NCI-H1417 treated with DMSO at 0.1 percent for 48 hours (cell line): ENCODE measurements around the gene CMTR2.

Experiments used
- DNase-seq: peaks from one replicate; lab custom pipeline; 2025; lab: John Stamatoyannopoulos, UW

CMTR2 gene

DNA sequence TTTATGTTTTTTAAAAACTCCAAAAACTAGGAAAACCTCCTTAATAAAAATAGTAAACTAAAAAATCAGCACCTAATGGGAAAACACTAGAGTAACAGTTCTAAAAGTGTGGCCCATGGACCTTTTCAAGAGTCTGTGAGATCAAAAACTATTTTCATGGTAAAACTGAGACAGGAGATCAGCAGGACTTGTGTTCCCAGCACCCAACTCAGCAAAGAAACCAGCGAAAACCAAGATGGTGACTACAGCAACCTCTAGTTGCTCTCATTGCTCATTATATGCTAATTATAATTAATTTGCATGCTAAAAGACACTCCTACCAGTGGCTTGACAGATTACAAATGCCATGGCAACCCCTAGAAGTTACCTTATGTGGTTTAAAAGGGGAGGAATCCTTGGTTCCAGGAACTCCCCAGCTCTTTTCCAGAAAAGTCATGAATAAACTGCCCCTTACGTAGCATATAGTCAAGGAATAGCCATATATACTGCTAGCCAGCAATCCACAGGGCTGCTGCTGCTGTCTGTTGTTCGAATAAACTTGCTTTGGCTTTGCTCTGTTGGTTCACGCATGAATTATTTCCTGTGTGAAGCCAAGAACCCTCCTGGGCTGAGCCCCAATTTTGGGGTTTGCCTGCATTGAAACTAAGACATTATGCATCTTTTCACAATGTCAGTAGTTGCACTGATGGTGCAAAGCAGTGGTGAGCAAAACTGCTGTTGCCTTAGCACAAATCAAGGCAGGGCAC, 12.4 kb downstream of the CMTR2 start:
- no peak for DNase-seq

DNA sequence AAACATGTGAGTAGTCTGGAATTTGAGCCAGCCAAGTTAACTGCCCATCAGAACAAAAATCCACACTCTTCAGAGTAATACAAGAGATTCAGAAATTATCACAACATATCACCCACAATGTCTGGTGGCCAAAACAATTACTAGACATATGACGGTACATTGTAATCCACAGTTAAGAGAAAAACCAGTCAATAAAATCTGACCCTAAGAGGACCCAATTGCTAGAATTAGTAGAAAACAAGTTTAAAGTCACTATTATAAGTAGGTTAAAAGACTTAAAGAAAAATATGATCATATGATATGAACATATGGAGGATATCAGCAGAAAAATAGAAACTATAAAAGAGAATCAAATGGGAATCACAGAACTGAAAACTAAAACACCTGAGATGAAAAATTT, 15.8 kb downstream of the CMTR2 start:
- DNase-seq: no peak

DNA sequence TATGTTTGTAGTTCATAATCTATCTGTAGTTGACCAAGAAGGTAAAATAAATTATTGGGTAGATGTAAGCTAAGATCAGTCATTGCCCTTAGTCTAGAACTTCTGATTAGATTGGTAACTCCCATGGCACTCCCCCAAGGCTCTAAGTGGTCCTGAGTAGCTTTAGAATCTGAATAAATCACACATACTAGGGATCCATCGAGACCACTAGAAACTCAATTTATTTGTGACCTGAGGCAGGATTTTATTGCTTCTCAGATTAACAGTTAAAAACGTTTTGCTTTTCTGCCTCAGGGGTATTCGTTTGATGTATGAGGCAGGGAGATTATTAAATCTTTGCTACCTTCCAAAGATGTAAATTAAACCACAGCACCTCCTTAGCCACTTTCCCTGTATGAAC, 24.9 kb downstream of the CMTR2 start:
- DNase-seq: no peak

DNA sequence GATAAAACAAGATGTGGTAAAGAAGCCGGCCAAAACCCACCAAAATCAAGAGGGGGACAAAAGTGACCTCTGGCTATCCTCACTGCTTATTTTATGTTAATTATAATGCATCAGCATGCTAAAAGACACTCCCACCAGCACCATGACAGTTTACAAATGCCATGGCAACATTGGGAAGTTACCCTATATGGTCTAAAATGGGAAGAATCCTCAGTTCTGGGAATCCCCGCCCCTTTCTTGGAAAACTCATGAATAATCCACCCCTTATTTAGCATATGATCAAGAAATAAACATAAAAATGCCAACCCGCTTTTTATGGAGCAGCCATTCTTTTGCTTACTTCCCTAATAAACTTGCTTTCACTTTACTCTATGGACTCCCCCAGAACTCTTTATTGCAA, 25.6 kb downstream of the CMTR2 start:
- no peak for DNase-seq

DNA sequence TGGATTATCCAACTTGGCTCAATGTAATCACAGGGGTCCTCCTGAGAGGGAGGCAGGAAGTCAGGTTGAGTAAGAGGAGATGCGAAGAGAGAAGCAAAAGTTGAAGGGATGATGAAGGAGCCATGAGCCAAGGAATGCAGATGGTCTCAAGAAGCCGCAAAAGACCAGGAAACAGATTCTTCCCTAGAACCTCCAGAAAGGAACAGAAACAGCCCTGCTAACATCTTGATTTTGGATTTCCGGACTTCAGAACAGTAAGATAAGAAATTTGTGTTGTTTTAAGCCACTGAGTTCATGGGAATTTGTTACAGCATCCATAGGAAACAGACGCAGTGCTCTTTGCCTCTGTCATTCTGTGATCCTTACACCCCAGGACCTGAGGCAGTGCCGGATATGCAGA, 26.8 kb downstream of the CMTR2 start:
- no peak for DNase-seq

DNA sequence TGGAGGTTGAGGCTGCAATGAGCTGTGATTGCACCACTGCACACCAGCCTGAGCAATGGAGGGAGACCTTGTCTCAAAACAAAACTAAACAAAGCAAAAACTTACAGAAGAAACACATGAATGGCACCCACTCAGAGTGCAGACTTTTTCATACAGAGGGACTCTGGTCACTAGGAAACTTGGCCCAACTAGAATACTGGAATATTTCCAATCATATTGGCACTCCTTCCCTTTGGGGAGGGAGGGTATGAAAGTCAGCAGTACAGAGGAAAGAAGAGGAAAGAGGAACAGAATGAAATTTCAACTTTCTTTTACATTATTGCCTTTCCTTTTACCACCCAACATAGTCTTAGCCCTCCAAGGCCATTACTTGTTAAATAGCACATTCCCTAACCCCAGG, 28.2 kb downstream of the CMTR2 start:
- no peak for DNase-seq

DNA sequence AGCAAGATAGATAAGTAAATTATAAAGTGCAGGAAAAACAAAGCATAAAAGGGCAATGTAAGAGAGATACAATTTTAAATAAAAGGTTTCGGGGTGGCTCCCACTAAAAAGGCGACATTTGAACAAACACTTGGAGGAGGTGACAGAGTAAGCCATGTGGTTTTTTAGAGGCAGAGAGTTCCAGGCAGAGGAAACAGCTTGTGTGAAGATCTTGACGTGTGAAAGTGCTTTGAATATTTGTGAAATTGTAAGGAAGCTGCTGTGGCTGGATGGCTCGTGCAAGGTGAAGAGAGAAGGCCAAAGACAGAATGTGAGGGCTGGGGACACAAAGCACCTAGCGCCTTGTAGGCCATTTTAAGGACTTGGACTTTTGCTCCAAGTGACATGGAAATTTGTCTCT, 30.1 kb downstream of the CMTR2 start:
- no peak for DNase-seq

DNA sequence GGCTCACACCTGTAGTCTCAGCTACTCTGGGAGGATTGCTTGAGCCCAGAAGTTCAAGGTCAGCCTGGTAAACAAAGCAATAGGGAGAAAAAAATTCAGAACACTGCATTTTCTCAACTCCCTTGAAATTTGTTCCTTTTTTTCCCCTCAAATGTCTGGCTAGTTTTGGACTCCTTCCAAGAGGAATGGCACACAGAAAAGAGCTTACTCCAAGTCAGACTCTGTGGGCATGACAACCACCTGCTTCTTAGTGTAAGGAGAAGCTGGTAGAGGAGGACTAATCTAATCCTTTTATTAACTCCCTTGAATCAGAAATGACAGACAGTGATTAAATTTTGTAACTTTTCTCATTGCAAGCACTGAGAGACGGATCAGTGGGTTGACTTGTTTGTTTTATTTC, 30.8 kb downstream of the CMTR2 start:
- no peak for DNase-seq

DNA sequence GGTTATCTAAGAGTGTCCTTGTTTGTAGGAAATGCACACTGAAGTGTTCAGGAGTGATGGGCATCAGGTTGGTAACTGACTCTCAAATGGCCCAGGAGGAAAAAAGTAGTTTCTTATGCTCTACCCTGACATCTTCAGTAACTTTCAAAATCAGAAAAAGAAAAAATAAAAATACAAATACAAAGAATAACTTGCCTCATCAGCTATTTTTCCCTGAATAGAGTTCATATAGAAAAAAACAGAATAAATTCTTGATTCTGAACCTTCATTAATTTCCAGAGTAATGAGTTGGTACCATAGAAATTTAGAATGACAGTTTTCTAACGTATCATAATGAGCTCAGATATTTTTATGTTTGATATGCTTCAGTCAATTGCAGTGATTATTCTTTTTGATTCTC, 31.4 kb downstream of the CMTR2 start:
- DNase-seq: no peak

DNA sequence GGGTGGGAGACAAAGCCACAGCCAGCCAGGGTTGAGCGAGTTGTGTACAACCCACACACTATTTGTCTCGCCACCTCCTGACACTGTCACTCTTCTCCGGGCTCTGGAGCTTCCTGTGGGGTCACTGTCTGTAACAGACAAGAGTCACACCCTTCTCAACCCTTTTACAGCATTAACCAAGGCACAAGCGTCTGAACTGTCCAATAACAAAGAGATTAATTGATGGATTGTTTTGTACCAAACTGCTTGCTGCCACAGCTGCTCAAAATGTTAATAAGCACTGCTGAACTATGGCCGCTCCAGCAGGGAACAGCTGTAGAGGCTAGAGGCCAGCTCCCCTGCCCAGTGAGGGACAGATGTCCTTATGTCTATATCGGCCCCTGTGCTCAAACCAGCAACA, 33.5 kb downstream of the CMTR2 start:
- DNase-seq: no peak

DNA sequence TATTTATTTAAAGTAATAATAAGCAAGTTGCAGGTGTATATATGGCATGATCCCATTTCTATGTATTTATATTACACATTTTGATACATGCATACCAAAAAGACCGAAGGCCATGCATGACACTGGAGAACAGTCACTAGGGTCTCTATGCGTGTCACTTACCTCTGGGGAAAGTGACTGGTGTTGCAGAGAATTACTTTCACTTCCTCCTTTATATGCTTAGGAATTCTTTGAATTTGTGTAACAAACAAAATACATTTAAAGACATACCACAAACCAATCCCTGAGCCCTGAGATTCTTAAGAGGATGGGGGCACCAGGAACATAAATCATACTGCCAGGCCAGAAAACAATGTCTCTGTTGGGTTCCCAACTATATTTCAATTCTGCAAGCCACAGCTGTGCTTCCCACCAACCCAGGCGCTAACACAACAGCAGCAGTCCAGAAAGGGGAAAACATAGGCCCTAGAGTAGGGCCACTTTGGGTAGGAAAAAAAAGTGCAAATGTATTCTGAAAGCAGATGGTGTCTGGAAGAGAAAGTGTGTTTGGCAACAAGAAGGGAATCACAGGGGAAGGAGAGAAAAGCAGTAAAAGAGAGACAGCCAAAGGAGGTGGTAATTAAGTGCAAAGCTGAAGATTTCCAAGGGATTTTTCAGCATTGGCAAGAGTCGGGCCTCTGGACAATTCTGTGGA, 34.2 kb downstream of the CMTR2 start:
- no peak for DNase-seq

DNA sequence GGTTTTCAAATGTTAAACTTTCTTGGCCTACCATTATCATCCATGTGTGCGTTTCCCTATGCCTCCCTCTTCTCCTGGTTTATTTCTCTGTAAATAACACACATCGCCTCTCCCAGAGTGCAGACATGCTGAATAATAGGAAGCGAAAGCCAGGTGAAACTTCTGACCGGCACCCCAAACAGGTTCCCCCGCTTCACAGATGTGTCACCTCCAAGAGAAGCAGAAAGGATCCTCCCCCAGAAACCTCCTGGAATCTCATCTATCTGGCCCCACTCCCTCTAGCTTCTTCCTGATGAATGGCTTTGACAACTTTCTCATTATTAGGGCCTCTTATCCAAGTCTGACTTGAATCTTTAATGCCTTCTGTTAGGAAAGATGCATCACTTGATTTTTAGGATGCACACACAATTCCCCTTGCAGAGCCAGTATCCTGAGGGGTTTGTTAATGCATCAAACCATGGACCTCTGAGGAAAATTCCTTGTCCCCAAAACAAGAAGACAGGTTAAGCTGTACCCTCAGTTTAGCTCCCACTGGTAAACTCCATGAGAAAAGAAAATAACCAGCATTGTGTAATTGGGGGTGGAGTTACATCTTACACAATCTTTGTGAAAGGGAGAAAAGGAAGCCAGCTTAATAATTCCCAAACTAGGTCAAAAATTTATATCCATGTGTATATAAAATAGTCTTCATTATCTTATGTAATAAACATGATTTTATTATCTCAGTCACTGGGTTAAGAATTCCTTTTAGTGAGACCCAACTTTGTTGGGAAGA, 38.6 kb downstream of the CMTR2 start:
- DNase-seq: no peak

DNA sequence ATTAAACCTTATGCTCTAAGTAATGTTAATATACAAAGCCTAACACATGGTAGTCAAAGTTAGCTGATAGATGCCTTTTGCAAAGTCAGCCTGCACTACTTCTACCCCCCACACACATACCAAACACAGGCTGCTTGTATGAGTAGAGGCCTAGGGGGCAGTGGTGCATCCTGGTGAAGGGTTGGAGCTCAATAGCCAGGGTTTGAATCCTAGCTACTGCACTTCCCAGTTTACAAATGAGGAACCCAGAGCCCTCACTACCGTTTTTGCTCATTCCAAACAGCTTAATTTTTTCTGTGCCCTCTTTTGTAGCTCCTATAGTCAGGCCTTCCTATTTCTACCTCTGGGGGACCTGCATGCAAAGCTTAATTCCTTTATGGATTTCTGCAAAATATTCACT, 39.8 kb downstream of the CMTR2 start:
- no peak for DNase-seq

DNA sequence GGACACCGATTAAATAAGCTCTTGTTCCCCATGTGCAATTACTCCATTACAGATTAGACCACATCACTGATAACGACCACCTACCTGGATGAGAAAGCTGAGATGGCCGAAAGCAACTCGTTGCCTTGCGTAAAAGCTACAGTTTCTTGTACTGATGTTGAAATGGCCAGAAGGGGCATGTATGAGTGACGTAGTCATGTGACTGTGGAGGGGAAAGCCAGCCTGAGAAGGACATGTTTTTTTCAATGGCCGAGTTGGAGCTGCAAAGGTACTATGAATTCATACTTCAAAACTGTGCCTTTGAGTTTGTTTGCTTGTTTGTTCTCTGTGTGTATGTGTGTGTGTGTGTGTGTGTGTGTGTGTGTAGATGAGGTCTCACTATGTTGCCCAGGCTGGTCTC, 41.7 kb downstream of the CMTR2 start:
- no peak for DNase-seq

DNA sequence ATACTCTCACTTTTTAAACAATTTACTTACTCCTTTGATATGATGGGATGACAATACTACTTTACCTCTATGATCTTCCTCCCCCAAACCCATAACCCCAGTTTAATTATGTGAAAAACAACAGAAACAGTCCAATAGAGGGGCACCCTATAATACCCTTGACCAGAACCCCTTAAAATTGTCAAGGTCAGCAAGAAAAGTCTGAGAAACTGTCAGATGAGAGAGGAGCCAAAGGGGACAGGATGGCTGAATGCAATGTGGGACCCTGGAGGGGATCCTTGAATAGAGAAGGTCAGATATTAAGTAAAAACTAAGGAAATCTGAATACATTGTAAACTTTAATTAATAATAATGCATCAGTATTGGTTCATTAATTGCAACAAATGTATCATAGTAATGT, 42.9 kb downstream of the CMTR2 start:
- no peak for DNase-seq

DNA sequence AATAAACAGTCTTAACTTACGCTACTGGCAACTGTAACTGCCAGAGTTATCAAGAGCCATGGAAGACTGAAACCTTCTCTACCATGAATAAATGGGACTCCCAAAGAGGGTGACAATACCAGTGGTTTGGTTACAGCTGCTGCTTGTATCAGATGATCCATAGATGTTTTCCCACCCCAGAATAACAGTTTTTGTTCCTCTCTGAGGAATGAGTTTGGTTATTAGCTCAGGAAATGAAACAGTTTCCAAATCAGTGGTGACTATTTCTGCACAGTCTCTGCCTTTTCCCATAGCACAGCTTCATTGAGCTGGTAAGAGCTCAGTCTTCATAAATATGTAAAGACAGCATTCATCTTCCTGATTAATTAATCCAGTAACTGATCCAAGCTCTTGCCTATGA, 44.7 kb downstream of the CMTR2 start:
- DNase-seq: no peak

DNA sequence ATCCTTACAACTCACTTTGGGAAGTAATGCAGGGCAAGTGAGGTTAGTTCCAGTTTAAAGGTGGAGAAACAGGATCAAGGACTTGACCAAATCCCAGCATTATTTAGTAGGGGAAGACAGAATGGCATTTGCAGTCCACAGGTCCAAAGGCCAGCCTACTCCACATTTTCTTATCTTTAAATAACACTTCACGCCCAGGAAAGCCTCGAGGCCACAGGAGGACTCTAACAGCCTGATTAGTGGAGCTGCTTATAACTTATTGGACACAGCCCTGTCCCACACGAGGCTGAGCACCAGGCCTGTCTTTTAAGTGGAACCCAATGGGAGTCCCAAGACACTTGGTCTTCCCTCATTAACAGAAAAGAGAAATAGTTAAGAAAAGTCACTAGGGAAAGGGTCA, 46.6 kb downstream of the CMTR2 start:
- DNase-seq: no peak

DNA sequence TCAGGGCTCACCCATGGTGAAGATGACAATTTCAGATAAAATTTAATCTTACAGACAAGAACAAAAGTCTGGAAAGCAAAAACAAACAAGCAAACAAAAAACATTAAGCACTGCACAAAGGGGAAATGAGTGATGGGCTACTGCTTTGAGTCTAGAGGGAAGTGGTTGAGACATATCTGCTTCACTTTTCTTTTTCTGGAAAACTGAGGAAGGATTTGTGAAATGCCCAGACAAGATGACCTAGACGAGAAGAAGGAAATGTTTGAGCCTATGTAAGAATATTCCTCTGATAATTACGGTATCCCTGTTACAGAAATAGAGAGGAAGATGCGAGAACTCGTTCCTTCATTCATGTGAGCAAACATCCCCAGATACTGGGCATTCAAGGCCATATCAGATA, 47.2 kb downstream of the CMTR2 start:
- DNase-seq: no peak
